ENCODE data around the gene NPBWR2. TPM values are rescaled to one million over a fixed set of nuclear protein-coding genes. Genes with fewer than 3 reads are reported as not detected.

Gene NPBWR2
- total RNA-seq, 1 donor from 2014 or later = not detected

DNA sequence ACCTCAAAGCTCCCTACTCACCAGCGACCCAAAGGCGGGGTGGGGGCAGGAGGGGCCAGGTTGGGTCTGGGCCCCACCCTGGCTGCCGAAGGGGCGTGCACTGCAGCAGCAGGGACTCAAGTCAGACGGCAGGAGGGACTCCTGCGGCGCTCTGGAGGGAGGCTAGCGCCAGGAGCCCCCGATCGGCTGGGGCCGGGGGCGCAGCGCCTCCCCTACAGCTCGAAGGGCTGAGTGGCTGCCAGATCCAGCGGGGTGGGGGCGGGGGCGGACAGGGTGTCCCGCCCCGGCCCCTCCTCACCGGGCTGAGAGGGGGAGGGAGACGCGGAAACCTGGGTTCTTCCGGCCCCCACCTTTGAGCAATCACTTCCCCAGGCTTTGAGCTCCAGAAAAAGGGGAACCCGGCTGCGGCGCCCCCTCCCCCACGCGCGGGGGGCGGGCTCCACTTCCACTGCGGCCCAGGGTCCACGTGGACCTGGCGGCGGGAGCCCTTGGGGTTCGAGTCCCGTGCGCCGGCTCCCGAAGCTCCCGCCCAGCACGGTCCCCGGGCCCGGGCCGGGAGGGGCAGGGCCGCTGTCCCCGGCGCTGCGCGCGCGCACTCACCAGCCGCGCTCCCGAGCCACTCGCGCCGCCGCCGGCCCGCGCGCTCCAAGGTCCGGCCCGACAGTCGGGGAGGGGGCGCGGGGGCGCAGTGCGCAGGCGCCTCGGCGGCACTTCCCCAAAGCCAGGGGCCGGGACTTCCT lies 27.9 kb downstream of the NPBWR2 start, which contains the start of gene RGS19:
Gene RGS19 (minus strand): TSS at position 246 of the 740 bp plus-strand sequence. CDS start 2,632 bp downstream, outside the sequence.
- DNase-seq (ENCODE audit: low spot score) = peak; percentile 71
- Mint-ChIP-seq H3K4me3 (ENCODE audit: low read depth) (peak within 1 kb of the TSS; percentile 95), H3K36me3 (ENCODE audit: low read depth) (peaks cover 14% of the 10 kb centered on the region), H3K4me1 (ENCODE audit: low read depth) (peaks cover 24% of the 10 kb centered on the region), H3K9me3 (no peaks in the 10 kb centered on the region), H3K27me3 (ENCODE audit: low read depth) (peaks cover 21% of the 10 kb centered on the region), H3K27ac (peak within 1 kb of the TSS; percentile 80)
- intact Hi-C loops (cut with micrococcal nuclease) = loop anchor here (2.0 to 5.0 kb wide), 2 partner anchors 17 to 97 kb away; partner anchors contain the start of genes PRPF6 and TCEA2

DNA sequence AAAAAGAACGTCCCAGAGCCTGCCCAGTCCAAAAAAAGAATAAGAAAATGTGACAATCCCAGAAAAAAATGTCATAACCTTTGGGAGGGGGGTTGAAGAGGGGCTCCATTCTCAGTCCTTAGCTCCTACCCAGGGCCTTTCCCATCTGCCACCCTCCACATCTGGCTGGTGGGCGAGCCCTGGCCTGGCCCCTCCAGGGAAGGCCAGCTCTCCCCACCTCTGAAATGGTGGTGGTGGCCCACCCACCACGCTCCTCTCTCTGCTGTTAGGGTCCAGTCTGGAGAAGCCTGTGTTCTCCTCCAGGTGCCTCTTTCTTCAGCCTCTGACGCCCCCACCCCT lies 28.5 kb downstream of the NPBWR2 start:
- Mint-ChIP-seq H3K4me1 (ENCODE audit: low read depth) (peaks cover 21% of the 10 kb centered on the region), H3K36me3 (ENCODE audit: low read depth) (peaks cover 18% of the 10 kb centered on the region), H3K27me3 (ENCODE audit: low read depth) (peaks cover 18% of the 10 kb centered on the region), H3K9me3 (no peaks in the 10 kb centered on the region), H3K27ac (peak overlapping the region; percentile 80), H3K4me3 (ENCODE audit: low read depth) (peak overlapping the region; percentile 95)
- DNase-seq (ENCODE audit: low spot score) = no peak
- intact Hi-C loops (cut with micrococcal nuclease) = loop anchor here (2.0 to 5.0 kb wide), 2 partner anchors 16 to 97 kb away; partner anchors contain the start of genes PRPF6 and TCEA2

DNA sequence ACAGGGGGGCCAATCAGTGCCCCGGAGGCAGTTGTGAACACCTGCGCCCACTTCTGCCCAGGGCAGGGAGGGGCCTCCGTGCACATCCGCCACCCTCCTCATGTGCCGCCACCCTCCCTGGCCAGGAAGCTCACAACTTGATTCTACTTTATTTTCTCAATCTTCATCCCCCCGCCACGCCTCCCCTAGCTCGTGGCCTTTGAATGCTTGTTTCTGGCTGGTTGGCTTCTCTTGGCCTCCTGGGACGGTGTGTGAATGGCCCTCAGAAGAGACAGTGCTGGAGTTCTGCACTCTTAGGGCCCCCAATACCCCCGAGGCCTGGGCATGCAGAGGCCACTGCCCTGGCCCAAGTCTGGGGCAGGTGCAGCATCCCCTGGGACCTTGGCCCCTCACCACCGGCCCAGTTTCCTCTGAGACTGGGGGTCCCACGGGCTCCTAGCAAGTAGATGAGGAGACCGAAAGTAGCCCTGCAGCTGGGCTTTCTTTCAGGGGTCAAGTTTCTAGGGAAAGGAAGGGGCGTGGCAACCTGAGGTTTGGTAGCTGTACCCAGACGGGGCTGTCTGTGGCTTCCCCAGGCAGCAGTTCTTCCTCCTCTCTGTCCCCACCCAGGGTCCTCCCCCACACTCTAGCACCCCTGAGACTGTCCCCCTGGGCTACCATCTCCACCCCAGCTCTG lies 29.4 kb downstream of the NPBWR2 start:
- peak overlapping the region; percentile 79 for H3K27ac Mint-ChIP-seq
- DNase-seq (ENCODE audit: low spot score) = peak; percentile 70
- intact Hi-C loops (cut with micrococcal nuclease) = loop anchor here (1.0 to 5.0 kb wide), 3 partner anchors 12 to 96 kb away; partner anchors contain the start of genes PRPF6 and TCEA2
- H3K36me3 Mint-ChIP-seq (ENCODE audit: low read depth) = peaks cover 21% of the 10 kb centered on the region
- peaks cover 15% of the 10 kb centered on the region for H3K27me3 Mint-ChIP-seq (ENCODE audit: low read depth)
- peaks cover 19% of the 10 kb centered on the region for H3K4me1 Mint-ChIP-seq (ENCODE audit: low read depth)
- peak overlapping the region; percentile 95 for H3K4me3 Mint-ChIP-seq (ENCODE audit: low read depth)
- H3K9me3 Mint-ChIP-seq = no peaks in the 10 kb centered on the region

DNA sequence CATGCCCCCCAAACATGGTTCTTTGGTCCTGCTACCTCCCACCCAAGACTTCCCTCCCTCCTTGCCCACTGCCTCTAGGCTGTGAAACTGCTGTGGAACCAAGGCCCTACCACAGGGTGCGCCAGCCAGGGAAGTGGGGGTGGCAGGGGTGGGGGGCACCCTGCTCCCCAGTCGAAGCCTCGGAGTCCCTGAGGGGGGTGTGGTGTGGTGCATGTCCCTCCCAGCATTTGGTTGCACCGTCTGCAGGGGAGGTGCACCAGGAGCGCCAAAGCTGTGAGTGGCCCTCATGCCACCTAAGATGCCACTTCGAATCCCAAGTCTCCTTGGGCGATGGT lies 29.9 kb downstream of the NPBWR2 start:
- peaks cover 25% of the 10 kb centered on the region for H3K36me3 Mint-ChIP-seq (ENCODE audit: low read depth)
- peak overlapping the region; percentile 79 for H3K27ac Mint-ChIP-seq
- H3K4me1 Mint-ChIP-seq (ENCODE audit: low read depth) = peaks cover 16% of the 10 kb centered on the region
- peaks cover 10% of the 10 kb centered on the region for H3K27me3 Mint-ChIP-seq (ENCODE audit: low read depth)
- H3K9me3 Mint-ChIP-seq = no peaks in the 10 kb centered on the region
- no peak for DNase-seq (ENCODE audit: low spot score)
- H3K4me3 Mint-ChIP-seq (ENCODE audit: low read depth) = peak overlapping the region; percentile 95
- intact Hi-C loops (cut with micrococcal nuclease) = loop anchor here (1.0 to 5.0 kb wide), 2 partner anchors 11 to 95 kb away; partner anchors contain the start of gene PRPF6

DNA sequence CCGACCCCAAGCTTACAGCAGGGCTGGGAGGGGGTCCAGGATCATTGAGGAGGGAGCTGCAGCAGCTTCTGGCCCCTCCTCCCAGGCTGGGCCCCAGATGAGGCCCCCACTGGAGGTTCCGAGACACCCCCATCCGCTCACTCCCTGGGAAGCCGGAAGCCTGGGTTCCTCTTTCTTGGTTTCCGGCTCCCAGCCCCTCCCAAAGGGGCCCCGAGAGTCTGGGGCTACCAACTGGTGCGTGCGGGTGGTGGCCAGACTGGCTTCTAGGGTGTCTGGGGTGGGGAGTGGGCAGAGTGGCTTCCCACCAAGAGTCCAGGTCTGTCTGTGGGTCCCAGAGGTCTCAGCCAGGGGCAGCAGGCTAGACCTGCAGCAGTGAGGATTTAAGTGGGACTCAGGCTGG lies 30.3 kb downstream of the NPBWR2 start:
- Mint-ChIP-seq H3K9me3 (no peaks in the 10 kb centered on the region), H3K4me3 (ENCODE audit: low read depth) (peak overlapping the region; percentile 95), H3K36me3 (ENCODE audit: low read depth) (peaks cover 29% of the 10 kb centered on the region), H3K27me3 (ENCODE audit: low read depth) (peaks cover 8% of the 10 kb centered on the region), H3K4me1 (ENCODE audit: low read depth) (peaks cover 17% of the 10 kb centered on the region), H3K27ac (peak overlapping the region; percentile 79)
- no peak for DNase-seq (ENCODE audit: low spot score)
- intact Hi-C loops (cut with micrococcal nuclease) = loop anchor here (1.0 to 5.0 kb wide), 2 partner anchors 11 to 95 kb away; partner anchors contain the start of gene PRPF6

DNA sequence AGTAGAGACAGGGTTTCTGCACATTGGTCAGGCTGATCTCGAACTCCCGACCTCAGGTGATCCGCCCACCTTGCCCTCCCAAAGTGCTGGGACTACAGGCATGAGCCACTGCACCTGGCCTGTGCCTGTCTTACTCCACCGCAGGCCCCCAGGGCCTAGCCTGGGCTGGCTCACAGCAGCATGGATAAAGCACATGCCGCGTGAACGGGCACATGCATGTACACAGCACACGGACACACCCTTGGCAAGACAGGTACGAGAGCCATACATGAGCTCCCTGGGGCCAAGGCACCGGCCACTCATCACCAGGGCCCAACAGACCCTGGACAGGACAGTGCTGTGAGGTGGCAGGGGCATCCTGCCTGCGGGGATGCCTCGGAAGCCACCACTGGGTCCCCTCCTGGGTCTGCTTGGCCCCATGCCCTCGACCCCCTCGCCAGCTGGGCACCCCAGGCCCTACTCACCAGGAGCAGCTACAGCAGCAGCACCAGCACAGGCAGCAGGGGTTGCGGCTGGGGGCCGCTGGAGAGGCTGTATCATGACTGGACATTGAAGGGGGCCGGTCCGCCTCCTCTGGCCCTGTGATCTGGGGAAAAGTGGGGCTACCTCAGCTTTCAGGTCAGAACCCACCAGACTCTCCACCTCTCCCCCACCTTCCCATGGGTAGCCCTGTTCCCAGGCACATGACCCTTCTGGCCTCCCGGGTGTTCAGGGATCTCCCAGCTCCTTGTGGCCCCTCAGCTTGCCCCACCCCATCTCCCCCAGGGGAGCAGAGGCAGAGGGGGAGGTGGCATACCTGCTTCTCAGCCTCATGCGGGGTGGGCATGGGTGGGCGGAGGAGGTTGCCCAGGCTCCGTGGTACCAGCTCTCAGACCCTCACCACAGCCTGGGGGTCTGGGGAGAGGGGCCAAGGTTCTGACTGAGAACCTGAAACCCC lies 31.0 kb downstream of the NPBWR2 start:
- Mint-ChIP-seq H3K36me3 (ENCODE audit: low read depth) (peaks cover 30% of the 10 kb centered on the region), H3K4me3 (ENCODE audit: low read depth) (peak overlapping the region; percentile 30), H3K4me1 (ENCODE audit: low read depth) (peaks cover 14% of the 10 kb centered on the region), H3K27ac (no peak overlapping the region), H3K27me3 (ENCODE audit: low read depth) (peaks cover 2% of the 10 kb centered on the region), H3K9me3 (no peaks in the 10 kb centered on the region)
- intact Hi-C loops (cut with micrococcal nuclease) = loop anchor here (5.0 kb wide), 1 partner anchor 94 kb away; the partner anchor contains the start of gene PRPF6
- no peak for DNase-seq (ENCODE audit: low spot score)

DNA sequence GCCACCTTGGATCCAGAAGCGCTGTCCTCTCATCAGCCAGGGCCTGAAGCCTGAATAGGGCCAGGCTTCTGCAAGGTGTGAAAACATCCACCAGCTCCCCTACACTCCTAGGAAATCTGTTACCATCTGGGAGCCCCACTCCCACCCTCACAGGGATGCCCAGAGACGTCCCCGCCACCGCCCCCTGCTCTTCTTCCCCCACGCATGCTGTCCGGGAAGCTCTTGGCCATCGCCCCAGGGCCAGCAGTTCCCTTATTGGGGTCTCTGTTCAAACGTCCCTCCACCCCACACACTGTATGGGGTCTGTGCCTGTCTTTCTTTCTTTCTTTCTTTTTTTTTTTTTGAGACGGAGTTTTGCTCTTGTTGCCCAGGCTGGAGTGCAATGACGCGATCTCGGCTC lies 31.8 kb downstream of the NPBWR2 start:
- no peak overlapping the region for H3K4me3 Mint-ChIP-seq (ENCODE audit: low read depth)
- H3K36me3 Mint-ChIP-seq (ENCODE audit: low read depth) = peaks cover 30% of the 10 kb centered on the region
- peaks cover 13% of the 10 kb centered on the region for H3K4me1 Mint-ChIP-seq (ENCODE audit: low read depth)
- intact Hi-C loops (cut with micrococcal nuclease) = loop anchor here (5.0 kb wide), 1 partner anchor 93 kb away; the partner anchor contains the start of gene PRPF6
- no peaks in the 10 kb centered on the region for H3K9me3 Mint-ChIP-seq
- DNase-seq (ENCODE audit: low spot score) = no peak
- no peak overlapping the region for H3K27ac Mint-ChIP-seq
- H3K27me3 Mint-ChIP-seq (ENCODE audit: low read depth) = no peaks in the 10 kb centered on the region

DNA sequence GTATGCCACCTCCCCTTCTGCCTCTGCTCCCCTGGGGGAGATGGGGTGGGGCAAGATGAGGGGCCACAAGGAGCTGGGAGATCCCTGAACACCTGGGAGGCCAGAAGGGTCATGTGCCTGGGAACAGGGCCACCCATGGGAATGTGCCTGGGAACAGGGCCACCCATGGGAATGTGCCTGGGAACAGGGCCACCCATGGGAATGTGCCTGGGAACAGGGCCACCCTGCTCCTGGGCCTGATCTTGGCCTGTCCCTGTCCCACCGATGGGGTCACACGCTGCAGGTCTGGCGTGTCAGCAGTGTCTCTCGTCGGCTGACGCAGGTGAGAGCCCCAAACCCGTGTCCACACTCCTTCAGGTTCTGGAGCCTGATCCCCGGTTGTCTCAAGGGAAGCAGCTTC lies 32.4 kb downstream of the NPBWR2 start:
- Mint-ChIP-seq H3K9me3 (no peaks in the 10 kb centered on the region), H3K4me1 (ENCODE audit: low read depth) (peaks cover 10% of the 10 kb centered on the region), H3K27ac (no peak overlapping the region), H3K36me3 (ENCODE audit: low read depth) (peaks cover 30% of the 10 kb centered on the region), H3K4me3 (ENCODE audit: low read depth) (no peak overlapping the region), H3K27me3 (ENCODE audit: low read depth) (no peaks in the 10 kb centered on the region)
- DNase-seq (ENCODE audit: low spot score) = no peak
- intact Hi-C loops (cut with micrococcal nuclease) = loop anchor here (5.0 kb wide), 1 partner anchor 93 kb away; the partner anchor contains the start of gene PRPF6

DNA sequence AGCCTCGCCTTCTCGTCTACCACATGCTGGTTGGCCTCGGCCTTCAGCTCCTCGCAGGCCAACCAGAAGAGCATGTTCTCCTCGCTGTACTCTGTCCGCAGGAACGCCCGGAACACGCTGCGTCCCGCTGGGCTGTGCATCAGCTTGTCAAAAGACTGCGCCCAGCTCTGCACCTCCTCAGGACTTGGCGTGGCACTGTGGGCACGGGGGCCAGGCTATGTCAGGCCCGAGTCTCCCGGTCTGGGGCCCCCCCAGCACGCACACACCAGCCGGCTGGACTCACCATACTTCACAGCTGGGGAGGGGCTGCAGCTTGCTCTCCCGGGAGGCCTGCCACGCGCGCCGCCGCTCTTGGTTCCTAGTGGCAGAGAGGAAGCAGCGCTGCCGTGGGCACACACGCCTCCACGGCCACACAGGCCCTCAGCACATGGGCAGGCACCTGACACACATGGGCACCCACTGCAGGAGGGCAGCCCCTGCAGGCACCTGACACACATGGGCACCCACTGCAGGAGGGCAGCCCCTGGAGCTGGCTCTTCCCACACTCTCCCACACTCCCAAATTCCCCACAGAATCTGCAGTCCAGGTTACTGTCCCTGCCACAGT lies 33.1 kb downstream of the NPBWR2 start:
- Mint-ChIP-seq H3K4me3 (ENCODE audit: low read depth) (no peak overlapping the region), H3K27ac (no peak overlapping the region)
- DNase-seq (ENCODE audit: low spot score) = no peak

DNA sequence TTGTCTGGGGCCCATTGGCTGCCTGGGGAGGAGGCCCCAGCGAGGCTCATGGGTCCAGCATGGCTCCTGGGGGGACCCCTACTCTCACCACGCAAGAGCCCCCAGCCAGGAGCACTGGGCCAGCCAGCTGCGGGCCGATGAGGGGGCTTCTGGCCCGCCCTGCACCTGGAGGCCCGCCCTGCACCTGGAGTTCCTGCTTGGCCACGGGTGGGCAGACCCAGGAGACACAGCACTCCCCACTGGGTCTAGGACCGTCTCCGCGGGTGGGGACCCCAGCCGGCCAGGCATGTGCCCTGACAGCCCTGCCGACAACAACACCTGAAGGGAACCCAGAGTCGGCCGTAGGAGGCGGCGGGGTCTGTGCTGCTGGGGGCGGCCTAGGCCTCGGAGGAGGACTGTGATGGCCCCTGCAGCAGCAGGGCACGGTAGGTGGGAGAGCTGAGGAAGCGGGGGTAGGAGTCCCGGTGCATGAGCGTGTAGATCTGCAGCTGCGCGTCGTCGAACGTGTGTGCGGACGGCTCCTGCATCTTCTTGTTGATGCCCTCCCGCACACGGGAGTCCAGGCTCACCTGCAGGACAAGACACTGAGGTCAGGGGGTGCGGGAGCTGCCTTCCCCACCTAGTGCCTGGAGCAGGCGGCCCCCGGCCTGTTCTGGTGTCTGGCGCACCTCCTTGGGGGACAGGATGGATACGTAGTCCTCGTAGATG lies 33.7 kb downstream of the NPBWR2 start:
- H3K36me3 Mint-ChIP-seq (ENCODE audit: low read depth) = peaks cover 27% of the 10 kb centered on the region
- H3K4me3 Mint-ChIP-seq (ENCODE audit: low read depth) = no peak overlapping the region
- no peaks in the 10 kb centered on the region for H3K9me3 Mint-ChIP-seq
- intact Hi-C loops (cut with micrococcal nuclease) = no loop called here
- H3K27ac Mint-ChIP-seq = no peak overlapping the region
- no peak for DNase-seq (ENCODE audit: low spot score)
- H3K27me3 Mint-ChIP-seq (ENCODE audit: low read depth) = no peaks in the 10 kb centered on the region
- H3K4me1 Mint-ChIP-seq (ENCODE audit: low read depth) = peaks cover 8% of the 10 kb centered on the region

More for the DNA sequence above, 33.1 kb downstream of the NPBWR2 start:
- H3K27me3 Mint-ChIP-seq (ENCODE audit: low read depth) = no peaks in the 10 kb centered on the region
- H3K4me1 Mint-ChIP-seq (ENCODE audit: low read depth) = peaks cover 10% of the 10 kb centered on the region
- peaks cover 30% of the 10 kb centered on the region for H3K36me3 Mint-ChIP-seq (ENCODE audit: low read depth)
- intact Hi-C loops (cut with micrococcal nuclease) = no loop called here
- no peaks in the 10 kb centered on the region for H3K9me3 Mint-ChIP-seq

DNA sequence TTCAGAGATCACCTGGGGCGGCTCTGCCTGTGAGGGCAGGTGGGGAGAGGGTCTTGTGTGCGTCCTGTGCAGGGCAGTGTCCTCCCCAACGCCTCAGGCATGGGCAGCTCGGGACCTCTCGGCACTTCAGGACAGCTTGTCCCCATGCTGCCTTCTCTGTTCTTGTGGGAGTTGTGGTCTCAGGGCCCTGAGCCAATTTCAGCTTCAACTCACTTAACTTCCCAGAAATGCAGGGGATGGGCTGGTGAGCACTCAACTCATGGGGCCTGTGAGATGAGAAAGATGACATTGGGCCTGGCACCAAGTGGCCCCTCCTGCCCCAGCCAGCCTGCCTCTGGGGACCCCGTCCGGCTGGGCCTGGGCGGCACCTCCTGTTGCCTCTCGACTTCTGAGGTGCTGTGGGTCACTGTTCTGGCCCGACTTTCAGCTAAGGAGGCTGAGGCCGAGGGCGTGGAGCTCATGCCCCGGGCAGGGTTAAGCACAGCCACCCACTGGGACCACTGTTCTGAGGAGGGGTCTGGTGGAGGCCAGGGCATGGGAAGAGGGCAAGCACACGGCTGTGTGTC lies 34.8 kb downstream of the NPBWR2 start:
- H3K27ac Mint-ChIP-seq = no peak overlapping the region
- H3K27me3 Mint-ChIP-seq (ENCODE audit: low read depth) = no peaks in the 10 kb centered on the region
- intact Hi-C loops (cut with micrococcal nuclease) = no loop called here
- peaks cover 6% of the 10 kb centered on the region for H3K4me1 Mint-ChIP-seq (ENCODE audit: low read depth)
- H3K4me3 Mint-ChIP-seq (ENCODE audit: low read depth) = no peak overlapping the region
- peaks cover 24% of the 10 kb centered on the region for H3K36me3 Mint-ChIP-seq (ENCODE audit: low read depth)
- DNase-seq (ENCODE audit: low spot score) = no peak
- no peaks in the 10 kb centered on the region for H3K9me3 Mint-ChIP-seq
